BE2C (cell line): ENCODE measurements around the gene CALML4.
"Not testable (repeated sequence)": the region's sequence is repeated elsewhere in the genome, so short reads cannot be mapped to it uniquely, and the experiment has no call there.

Experiments used
- DNase-seq: peaks from one replicate; pipeline ENCODE4 v3.0.0-alpha.2; 2020
- H3K27me3 ChIP-seq: fragments of 250-450 bp; sonication (Bioruptor Pico); 2 replicates; pipeline ENCODE4 v1.5.1; 2020; ENCODE audit warnings: mild to moderate bottlenecking
- H3K36me3 ChIP-seq: fragments of 250-450 bp; sonication (Bioruptor Pico); 2 replicates; pipeline ENCODE4 v1.5.1; 2020; ENCODE audit warnings: mild to moderate bottlenecking
- H3K4me1 ChIP-seq: fragments of 250-450 bp; sonication (Bioruptor Pico); 2 replicates; pipeline ENCODE4 v1.5.1; 2020
- H3K4me3 ChIP-seq: 2 replicates; pipeline ENCODE4 v1.5.1; 2011; ENCODE audit warnings: low read depth, low read length
- H3K9me3 ChIP-seq: fragments of 250-450 bp; sonication (Bioruptor Pico); 2 replicates; pipeline ENCODE4 v1.5.1; 2020
- CTCF ChIP-seq: IDR thresholded peaks from 2 replicates; pipeline ENCODE4 v1.5.1; 2012; ENCODE audit warnings: mild to moderate bottlenecking, low read depth, low read length

Gene CALML4

DNA sequence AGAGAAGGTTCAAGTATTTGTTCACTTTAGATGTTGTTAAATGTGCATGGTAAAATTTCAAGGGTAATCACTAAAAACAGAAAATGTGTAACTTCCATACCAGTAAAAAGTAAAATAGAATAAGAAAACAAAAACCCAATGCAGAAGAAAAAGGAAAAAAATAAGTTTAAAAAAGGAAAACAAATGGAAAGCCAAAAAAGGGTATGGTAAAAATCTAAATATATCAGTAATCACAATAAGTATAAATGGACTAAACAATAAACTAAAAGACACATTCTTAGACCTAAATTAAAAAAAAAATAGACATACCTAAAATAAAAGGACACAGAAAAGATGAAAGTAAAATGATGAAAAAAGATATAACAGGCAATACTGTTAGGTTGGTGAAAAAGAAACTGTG, 33.9 kb upstream of the CALML4 start:
- Histone ChIP-seq H3K9me3 (peaks cover 2% of the 10 kb centered on the region; the same call in 1 of the 2 replicates), H3K36me3 (no peaks in the 10 kb centered on the region), H3K27me3 (no peaks in the 10 kb centered on the region), H3K4me3 (no peak overlapping the region), H3K4me1 (peaks cover 4% of the 10 kb centered on the region)
- no peak for TF ChIP-seq CTCF
- no peak for DNase-seq

DNA sequence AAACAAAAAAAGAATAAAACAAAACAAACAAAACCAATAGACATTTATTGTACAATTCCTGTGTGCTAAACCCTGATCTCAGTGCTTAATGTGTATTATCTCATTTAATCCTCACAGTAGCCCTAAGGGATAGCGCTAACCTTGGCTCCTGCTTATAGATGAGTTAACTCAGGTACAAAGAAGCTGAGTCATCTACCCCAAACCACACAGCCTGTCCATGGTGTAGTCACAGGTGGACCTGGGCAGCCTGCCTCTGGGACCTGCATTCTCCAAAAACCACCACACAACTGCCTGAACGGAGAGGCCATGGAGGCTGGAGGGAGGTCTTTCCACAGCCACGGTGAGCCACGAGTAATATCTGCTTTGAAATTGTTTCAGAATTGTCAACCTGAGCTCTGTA, 29.9 kb upstream of the CALML4 start:
- Histone ChIP-seq H3K4me1 (peaks cover 24% of the 10 kb centered on the region), H3K27me3 (no peaks in the 10 kb centered on the region), H3K4me3 (no peak overlapping the region), H3K36me3 (no peaks in the 10 kb centered on the region), H3K9me3 (no peaks in the 10 kb centered on the region)
- DNase-seq: no peak
- no peak for TF ChIP-seq CTCF

DNA sequence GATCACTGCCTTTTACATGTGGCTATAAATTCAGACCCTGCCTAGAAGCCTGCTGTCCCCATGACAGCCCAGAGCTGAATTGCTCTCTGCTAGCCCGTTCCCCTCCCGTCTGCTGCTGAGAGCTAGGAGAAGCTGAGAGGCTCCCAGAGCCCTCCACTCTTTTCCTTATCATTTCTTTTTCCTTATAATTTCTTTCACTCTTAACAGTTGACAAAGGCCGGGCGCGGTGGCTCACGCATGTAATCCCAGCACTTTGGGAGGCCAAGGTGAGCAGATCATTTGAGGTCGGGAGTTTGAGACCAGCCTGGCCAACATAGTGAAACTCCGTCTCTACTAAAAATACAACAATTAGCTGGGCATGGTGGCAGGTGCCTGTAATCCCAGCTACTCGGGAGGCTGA, 29.4 kb upstream of the CALML4 start:
- not testable (repeated sequence) for DNase-seq, H3K27me3 ChIP-seq, H3K9me3 ChIP-seq, H3K4me3 ChIP-seq, H3K36me3 ChIP-seq
- H3K4me1 ChIP-seq: peaks cover 26% of the 10 kb centered on the region

GRCh38 chr15:68234060-68234459, 28.9 kb upstream of the CALML4 start:
- no peaks in the 10 kb centered on the region for H3K9me3 ChIP-seq
- H3K4me3 ChIP-seq: no peak overlapping the region
- H3K36me3 ChIP-seq: no peaks in the 10 kb centered on the region
- H3K4me1 ChIP-seq: peaks cover 26% of the 10 kb centered on the region
- H3K27me3 ChIP-seq: no peaks in the 10 kb centered on the region
- no peak for TF ChIP-seq CTCF
- no peak for DNase-seq

- Histone ChIP-seq H3K4me1 (peaks cover 26% of the 10 kb centered on the region), H3K36me3 (no peaks in the 10 kb centered on the region), H3K9me3 (no peaks in the 10 kb centered on the region), H3K27me3 (no peaks in the 10 kb centered on the region), H3K4me3 (no peak overlapping the region)
- TF ChIP-seq CTCF: no peak
- DNase-seq: no peak
Measured at GRCh38 chr15:68232937-68233336, 27.8 kb upstream of the CALML4 start.

DNA sequence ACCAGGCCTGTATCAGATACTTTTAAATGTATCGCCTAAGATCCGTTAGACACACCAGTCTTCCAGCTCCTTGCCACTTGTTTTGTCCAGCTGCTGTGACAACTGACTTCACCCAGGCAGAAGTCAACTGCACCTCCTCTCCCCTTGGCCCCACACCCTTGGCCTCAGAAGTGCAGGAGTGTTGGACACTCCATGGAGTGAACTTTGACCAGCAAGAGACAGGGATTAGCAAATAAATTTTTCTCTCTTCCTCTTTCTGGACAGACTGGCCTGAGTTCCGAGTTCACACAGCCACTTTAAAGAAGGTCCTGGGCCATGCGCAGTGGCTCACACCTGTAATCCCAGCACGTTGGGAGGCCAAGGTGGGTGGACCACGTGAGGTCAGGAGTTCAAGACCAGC, 27.3 kb upstream of the CALML4 start:
- TF ChIP-seq CTCF: no peak
- DNase-seq: no peak
- Histone ChIP-seq H3K4me1 (peaks cover 26% of the 10 kb centered on the region), H3K27me3 (no peaks in the 10 kb centered on the region), H3K36me3 (no peaks in the 10 kb centered on the region), H3K4me3 (no peak overlapping the region), H3K9me3 (no peaks in the 10 kb centered on the region)

GRCh38 chr15:68231102-68231818, 26.1 kb upstream of the CALML4 start:
- Histone ChIP-seq H3K4me3 (peak overlapping the region; percentile 81), H3K9me3 (no peaks in the 10 kb centered on the region), H3K4me1 (peaks cover 26% of the 10 kb centered on the region), H3K36me3 (no peaks in the 10 kb centered on the region), H3K27me3 (no peaks in the 10 kb centered on the region)
- no peak for TF ChIP-seq CTCF
- DNase-seq: peak; percentile 53
